Neutrophil (primary cell): Measurements from ENCODE around the gene MEGF8.
"Not testable (repeated sequence)": the region's sequence is repeated elsewhere in the genome, so short reads cannot be mapped to it uniquely, and the experiment has no call there.

Experiments
- H3K27ac ChIP-seq: fragments of 200-600 bp; sonication (generic); 2 replicates; pipeline ENCODE4 v1.5.1; 2016; ENCODE audit warnings: mild to moderate bottlenecking, moderate library complexity
- H3K27me3 ChIP-seq: fragments of 200-600 bp; sonication (generic); 2 replicates; pipeline ENCODE4 v1.6.0; 2016; ENCODE audit warnings: mild to moderate bottlenecking
- H3K36me3 ChIP-seq: fragments of 200-600 bp; sonication (generic); 2 replicates; pipeline ENCODE4 v1.5.1; 2017
- H3K4me1 ChIP-seq, 2 experiments: fragments of 200-600 bp in 1 of 2; sonication (generic) in 1 of 2; 1 replicate in 1 of 2; 2 replicates in 1 of 2; pipeline versions ENCODE4 v1.5.1 to v1.6.1; 2013 to 2016; ENCODE audit warnings: low read depth in 1 of 2, low read length in 1 of 2, mild to moderate bottlenecking in 1 of 2, moderate library complexity in 1 of 2; ENCODE audit not compliant: control insufficient read depth in 1 of 2, insufficient read depth in 1 of 2
- H3K4me3 ChIP-seq, 2 experiments: fragments of 200-600 bp in 1 of 2; sonication (generic) in 1 of 2; 1 replicate in 1 of 2; 2 replicates in 1 of 2; pipeline ENCODE4 v1.5.1; 2013 to 2016; ENCODE audit warnings: low read depth in 1 of 2, low read length in 1 of 2, mild to moderate bottlenecking in 1 of 2, moderate library complexity in 1 of 2
- H3K9me3 ChIP-seq: fragments of 200-600 bp; sonication (generic); 2 replicates; pipeline ENCODE4 v1.5.1; 2016
- TF ChIP-seq, protein P1 (sequence below): fragments of 200-600 bp; sonication (generic); IDR thresholded peaks from 2 replicates; pipeline ENCODE4 v1.5.1; 2016; ENCODE audit warnings: antibody characterized with exemption

MEGF8 gene

DNA sequence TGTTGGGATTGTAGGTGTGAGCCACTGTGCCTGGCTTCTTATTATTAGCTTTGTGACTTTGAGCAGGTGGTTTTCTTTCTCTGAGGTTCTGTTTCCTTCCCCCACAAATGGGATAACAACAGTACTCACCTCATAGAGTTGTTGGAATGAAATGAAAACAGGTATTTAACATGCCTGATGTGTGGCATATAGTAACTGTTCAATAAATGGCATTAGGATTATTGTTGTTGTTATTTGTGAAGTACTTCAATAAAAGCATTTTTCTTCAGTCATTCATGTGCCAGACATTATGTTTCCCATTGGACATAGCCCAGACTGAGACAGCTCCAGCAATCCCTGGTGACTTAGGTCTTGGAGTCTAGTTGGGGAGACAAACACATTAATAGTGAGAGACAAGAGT is 1.5 kb downstream of the MEGF8 start:
- TF ChIP-seq, protein P1, sequence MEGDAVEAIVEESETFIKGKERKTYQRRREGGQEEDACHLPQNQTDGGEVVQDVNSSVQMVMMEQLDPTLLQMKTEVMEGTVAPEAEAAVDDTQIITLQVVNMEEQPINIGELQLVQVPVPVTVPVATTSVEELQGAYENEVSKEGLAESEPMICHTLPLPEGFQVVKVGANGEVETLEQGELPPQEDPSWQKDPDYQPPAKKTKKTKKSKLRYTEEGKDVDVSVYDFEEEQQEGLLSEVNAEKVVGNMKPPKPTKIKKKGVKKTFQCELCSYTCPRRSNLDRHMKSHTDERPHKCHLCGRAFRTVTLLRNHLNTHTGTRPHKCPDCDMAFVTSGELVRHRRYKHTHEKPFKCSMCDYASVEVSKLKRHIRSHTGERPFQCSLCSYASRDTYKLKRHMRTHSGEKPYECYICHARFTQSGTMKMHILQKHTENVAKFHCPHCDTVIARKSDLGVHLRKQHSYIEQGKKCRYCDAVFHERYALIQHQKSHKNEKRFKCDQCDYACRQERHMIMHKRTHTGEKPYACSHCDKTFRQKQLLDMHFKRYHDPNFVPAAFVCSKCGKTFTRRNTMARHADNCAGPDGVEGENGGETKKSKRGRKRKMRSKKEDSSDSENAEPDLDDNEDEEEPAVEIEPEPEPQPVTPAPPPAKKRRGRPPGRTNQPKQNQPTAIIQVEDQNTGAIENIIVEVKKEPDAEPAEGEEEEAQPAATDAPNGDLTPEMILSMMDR = no peak
- no peaks in the 10 kb centered on the region for H3K9me3 ChIP-seq
- no peak overlapping the region for H3K27ac ChIP-seq
- no peaks in the 10 kb centered on the region for H3K36me3 ChIP-seq
- no peak overlapping the region for H3K4me3 ChIP-seq
- peaks cover 19 to 25% of the 10 kb centered on the region in 2 experiments for H3K4me1 ChIP-seq
- H3K27me3 ChIP-seq = peaks cover 32% of the 10 kb centered on the region

GRCh38 chr19:42327381-42327780 is 1.9 kb downstream of the MEGF8 start:
- Histone ChIP-seq H3K36me3 (no peaks in the 10 kb centered on the region), H3K4me3 (no peak overlapping the region), H3K27ac (no peak overlapping the region), H3K9me3 (no peaks in the 10 kb centered on the region), H3K27me3 (peaks cover 28% of the 10 kb centered on the region), H3K4me1 (peaks cover 19 to 25% of the 10 kb centered on the region in 2 experiments)
- TF ChIP-seq, protein P1 = no peak

DNA sequence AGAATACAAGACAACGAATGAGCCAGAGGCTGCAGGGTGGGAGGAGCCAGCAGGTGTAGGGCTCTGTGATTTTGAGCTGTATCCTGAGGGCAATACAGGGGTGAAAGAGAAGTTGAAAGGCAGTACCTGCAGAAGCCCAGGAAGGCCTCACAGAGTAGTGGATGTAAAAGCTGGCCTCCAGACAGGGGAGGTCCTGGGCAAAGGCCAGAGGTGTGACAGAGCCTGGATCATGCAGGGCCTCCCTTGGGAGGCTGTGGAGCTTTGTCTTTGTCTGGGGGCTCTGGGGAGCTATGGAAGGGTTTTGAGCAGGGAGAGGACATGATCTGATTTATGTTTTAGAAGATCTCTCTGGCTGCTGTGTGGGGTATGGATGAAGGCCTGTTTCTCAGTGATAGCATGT is 2.7 kb downstream of the MEGF8 start:
- H3K27ac ChIP-seq = no peak overlapping the region
- peaks cover 21% of the 10 kb centered on the region for H3K27me3 ChIP-seq

DNA sequence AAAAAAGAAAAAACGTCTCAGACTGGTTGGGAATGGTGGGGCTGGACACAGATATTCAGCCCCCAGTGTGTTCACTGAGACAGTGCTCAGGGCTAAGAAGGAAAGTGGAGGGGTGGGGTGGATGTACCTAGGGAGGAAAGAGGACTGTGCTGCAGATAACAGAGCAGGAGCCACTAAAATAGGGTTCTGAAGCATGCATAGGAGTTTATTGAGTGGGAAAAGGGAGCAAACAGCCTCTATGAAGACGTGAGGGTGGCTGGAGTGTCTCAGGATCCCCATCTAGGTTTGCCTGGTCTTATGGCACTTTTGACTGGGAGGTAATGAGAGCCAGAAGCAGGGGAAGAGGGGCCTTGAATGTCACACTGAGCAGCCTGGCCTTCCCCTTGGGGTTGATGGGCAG is 3.4 kb downstream of the MEGF8 start:
- Histone ChIP-seq H3K27me3 (peaks cover 13% of the 10 kb centered on the region), H3K4me1 (peaks cover 19 to 22% of the 10 kb centered on the region in 2 experiments), H3K9me3 (no peaks in the 10 kb centered on the region), H3K27ac (no peak overlapping the region), H3K36me3 (no peaks in the 10 kb centered on the region), H3K4me3 (no peak overlapping the region)
- TF ChIP-seq, protein P1 = no peak

More for the DNA sequence above, 2.7 kb downstream of the MEGF8 start:
- TF ChIP-seq, protein P1 = no peak
- Histone ChIP-seq H3K4me3 (no peak overlapping the region), H3K4me1 (peaks cover 19 to 25% of the 10 kb centered on the region in 2 experiments), H3K9me3 (no peaks in the 10 kb centered on the region), H3K36me3 (no peaks in the 10 kb centered on the region)

- TF ChIP-seq, protein P1 = no peak
- Histone ChIP-seq H3K36me3 (no peaks in the 10 kb centered on the region), H3K4me1 (peaks cover 8% of the 10 kb centered on the region in 2 experiments), H3K9me3 (no peaks in the 10 kb centered on the region), H3K27me3 (no peaks in the 10 kb centered on the region), H3K27ac (no peak overlapping the region), H3K4me3 (no peak overlapping the region)
Measured at GRCh38 chr19:42330241-42330711, 4.8 kb downstream of the MEGF8 start.

DNA sequence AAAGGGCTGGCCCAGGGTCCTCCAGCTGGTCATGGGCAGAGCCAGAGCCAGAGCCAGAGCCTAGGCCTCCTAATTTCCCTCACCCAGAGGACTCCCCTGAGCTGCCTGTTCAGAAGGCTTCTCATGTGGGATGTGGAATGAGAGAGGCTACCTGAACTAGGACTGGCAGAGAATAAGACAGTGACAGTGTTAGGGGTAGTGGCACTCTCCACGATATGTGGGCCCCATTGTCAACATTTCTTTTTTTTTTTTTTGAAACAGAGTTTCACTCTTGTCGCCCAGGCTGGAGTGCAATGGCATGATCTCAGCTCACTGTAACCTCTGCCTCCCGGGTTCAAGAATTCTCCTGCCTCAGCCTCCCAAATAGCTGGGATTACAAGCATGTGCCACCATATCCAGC is 5.9 kb downstream of the MEGF8 start:
- not testable (repeated sequence) for H3K4me3 ChIP-seq, H3K27me3 ChIP-seq, H3K4me1 ChIP-seq, H3K36me3 ChIP-seq, H3K9me3 ChIP-seq, H3K27ac ChIP-seq
